Keratinocyte (primary cell): ENCODE results near the gene IFT122. TPM values are rescaled to one million over a fixed set of nuclear protein-coding genes. Genes with fewer than 3 reads are reported as not detected.

Experiments used
- DNase-seq: peaks from one replicate; pipeline ENCODE4 v3.0.0-alpha.2; 2011; ENCODE audit warnings: low read depth, missing footprints, low spot score
- FAIRE-seq: peaks from 2 replicates; lab custom pipeline; 2011; peaks lifted over from hg19 to GRCh38; lab: Jason Lieb, UNC
- H2AFZ ChIP-seq: 2 replicates; pipeline ENCODE4 v1.6.0; 2012; ENCODE audit warnings: low read length, control low read depth, inconsistent platforms; ENCODE audit not compliant: control insufficient read depth
- H3K27ac ChIP-seq: 2 replicates; pipeline ENCODE4 v1.5.1; 2011; ENCODE audit warnings: low read length; ENCODE audit not compliant: control insufficient read depth, insufficient read depth
- H3K27me3 ChIP-seq: 3 replicates; pipeline ENCODE4 v1.6.0; 2011; ENCODE audit warnings: low read length; ENCODE audit not compliant: control insufficient read depth, insufficient read depth; ENCODE audit errors: extremely low read depth
- H3K36me3 ChIP-seq, 2 experiments: 2 replicates in 1 of 2; 3 replicates in 1 of 2; pipeline ENCODE4 v1.5.1; 2011; ENCODE audit warnings: low read length in 2 of 2, mild to moderate bottlenecking in 1 of 2; ENCODE audit not compliant: control insufficient read depth in 2 of 2, insufficient read depth in 2 of 2; ENCODE audit errors: extremely low read depth in 1 of 2
- H3K4me1 ChIP-seq: 3 replicates; pipeline ENCODE4 v1.5.1; 2011; ENCODE audit warnings: low read length; ENCODE audit not compliant: control insufficient read depth, insufficient read depth; ENCODE audit errors: extremely low read depth
- H3K4me2 ChIP-seq: 3 replicates; pipeline ENCODE4 v1.6.0; 2011; ENCODE audit warnings: low read depth, low read length; ENCODE audit not compliant: control insufficient read depth, insufficient read depth; ENCODE audit errors: extremely low read depth
- H3K4me3 ChIP-seq, 3 experiments: fragments of 200-600 bp in 1 of 3; sonication (generic) in 1 of 3; 2 replicates in 2 of 3; 3 replicates in 1 of 3; pipeline ENCODE4 v1.5.1; 2011 to 2016; ENCODE audit warnings: low read length in 3 of 3, mild to moderate bottlenecking in 3 of 3, control low read depth in 2 of 3, inconsistent platforms in 1 of 3, low read depth in 1 of 3, mixed read lengths in 1 of 3, mixed run types in 1 of 3, moderate library complexity in 1 of 3; ENCODE audit not compliant: control insufficient read depth in 2 of 3, insufficient read depth in 2 of 3; ENCODE audit errors: extremely low read depth in 1 of 3
- H3K79me2 ChIP-seq: 2 replicates; pipeline ENCODE4 v1.6.0; 2012; ENCODE audit warnings: low read length; ENCODE audit not compliant: control insufficient read depth, insufficient read depth
- H3K9ac ChIP-seq: 3 replicates; pipeline ENCODE4 v1.6.0; 2011; ENCODE audit warnings: low read length; ENCODE audit not compliant: control insufficient read depth, insufficient read depth; ENCODE audit errors: extremely low read depth
- H3K9me1 ChIP-seq: 3 replicates; pipeline ENCODE4 v1.6.0; 2011; ENCODE audit warnings: low read length; ENCODE audit not compliant: control insufficient read depth, insufficient read depth; ENCODE audit errors: extremely low read depth
- H3K9me3 ChIP-seq: 2 replicates; pipeline ENCODE4 v1.5.1; 2012; ENCODE audit warnings: low read depth, low read length; ENCODE audit not compliant: control insufficient read depth
- H4K20me1 ChIP-seq: 3 replicates; pipeline ENCODE4 v1.6.0; 2011; ENCODE audit warnings: low read length; ENCODE audit not compliant: control insufficient read depth, insufficient read depth; ENCODE audit errors: extremely low read depth
- EZH2 ChIP-seq: IDR thresholded peaks from one replicate; pipeline ENCODE4 v1.6.1; 2012; ENCODE audit warnings: inconsistent platforms, mild to moderate bottlenecking, low read length, moderate library complexity
- dilution Hi-C: fragments of 300-500 bp; cut with MboI; formaldehyde crosslinking; loops from one replicate; pipeline ENCODE4 v1.7.0; 2020; ENCODE audit warnings: low sequenced_read_pairs; ENCODE audit not compliant: extremely low pct_ligation_motif_present
- polyA plus RNA-seq, 5 experiments: library from polyadenylated mRNA; depleted of rRNA in 3 of 5; stranded (reverse) in 3 of 5; stranded (forward) in 1 of 5; unstranded in 1 of 5; fragments of >200 nt; gene quantifications; 1 replicate in 1 of 5; 2 replicates in 3 of 5; 3 replicates in 1 of 5; pipeline versions ENCODE4 v1.2.1 to v1.2.3, GENCODE V29; 2011 to 2012; ENCODE audit warnings: missing spikeins in 2 of 5, low read depth in 1 of 5, low replicate concordance in 1 of 5
- TF ChIP-seq, protein P1 (sequence below), 3 experiments: IDR thresholded peaks in 1 of 3; conservative IDR thresholded peaks in 1 of 3; optimal IDR thresholded peaks in 1 of 3; 2 replicates in 2 of 3; 3 replicates in 1 of 3; pipeline versions ENCODE3 to v1.5.1; 2011; ENCODE audit warnings: low read length in 3 of 3, mild to moderate bottlenecking in 3 of 3, moderate library complexity in 2 of 3, control low read depth in 1 of 3, inconsistent platforms in 1 of 3; ENCODE audit not compliant: insufficient read depth in 2 of 3; ENCODE audit errors: extremely low read depth in 1 of 3

IFT122 gene
- polyA plus RNA-seq, 1 donor (not counting 4 experiments of a cell fraction or from before 2014, with no cell fraction given) = 7.1 TPM

- FAIRE-seq (no peak), DNase-seq (no peak)
- dilution Hi-C loops = no loop called here
- no peaks in the 10 kb centered on the region for H4K20me1 ChIP-seq
- H3K36me3 ChIP-seq = no peaks in the 10 kb centered on the region
- H3K27ac ChIP-seq = no peak overlapping the region
- H2AFZ ChIP-seq = no peak overlapping the region
- no peaks in the 10 kb centered on the region for H3K4me1 ChIP-seq
- no peaks in the 10 kb centered on the region for H3K9me3 ChIP-seq
- H3K9ac ChIP-seq = no peak overlapping the region
- H3K4me3 ChIP-seq = no peak overlapping the region
- H3K27me3 ChIP-seq = peaks cover 3% of the 10 kb centered on the region
- H3K4me2 ChIP-seq = no peak overlapping the region
- no peak for TF ChIP-seq EZH2
- TF ChIP-seq, protein P1, sequence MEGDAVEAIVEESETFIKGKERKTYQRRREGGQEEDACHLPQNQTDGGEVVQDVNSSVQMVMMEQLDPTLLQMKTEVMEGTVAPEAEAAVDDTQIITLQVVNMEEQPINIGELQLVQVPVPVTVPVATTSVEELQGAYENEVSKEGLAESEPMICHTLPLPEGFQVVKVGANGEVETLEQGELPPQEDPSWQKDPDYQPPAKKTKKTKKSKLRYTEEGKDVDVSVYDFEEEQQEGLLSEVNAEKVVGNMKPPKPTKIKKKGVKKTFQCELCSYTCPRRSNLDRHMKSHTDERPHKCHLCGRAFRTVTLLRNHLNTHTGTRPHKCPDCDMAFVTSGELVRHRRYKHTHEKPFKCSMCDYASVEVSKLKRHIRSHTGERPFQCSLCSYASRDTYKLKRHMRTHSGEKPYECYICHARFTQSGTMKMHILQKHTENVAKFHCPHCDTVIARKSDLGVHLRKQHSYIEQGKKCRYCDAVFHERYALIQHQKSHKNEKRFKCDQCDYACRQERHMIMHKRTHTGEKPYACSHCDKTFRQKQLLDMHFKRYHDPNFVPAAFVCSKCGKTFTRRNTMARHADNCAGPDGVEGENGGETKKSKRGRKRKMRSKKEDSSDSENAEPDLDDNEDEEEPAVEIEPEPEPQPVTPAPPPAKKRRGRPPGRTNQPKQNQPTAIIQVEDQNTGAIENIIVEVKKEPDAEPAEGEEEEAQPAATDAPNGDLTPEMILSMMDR (optimal IDR thresholded peaks at IDR 0.05 in 1 of 3, IDR thresholded peaks at IDR 0.05 in 1 of 3, conservative IDR thresholded peaks at IDR 0.05 in 1 of 3; ENCODE audit: extremely low read depth in 1 of 3, insufficient read depth in 2 of 3, low read length in 3 of 3) = no peak
- H3K9me1 ChIP-seq = no peaks in the 10 kb centered on the region
- no peaks in the 10 kb centered on the region for H3K79me2 ChIP-seq
Observed at GRCh38 chr3:129556890-129557547, 117.0 kb downstream of the IFT122 start.

- Histone ChIP-seq H3K36me3 (no peaks in the 10 kb centered on the region), H3K27me3 (peaks cover 3% of the 10 kb centered on the region), H3K9me3 (no peaks in the 10 kb centered on the region), H2AFZ (no peak overlapping the region), H3K4me3 (no peak overlapping the region), H3K4me1 (no peaks in the 10 kb centered on the region), H3K4me2 (no peak overlapping the region), H3K27ac (no peak overlapping the region), H3K9ac (no peak overlapping the region), H3K9me1 (no peaks in the 10 kb centered on the region), H4K20me1 (no peaks in the 10 kb centered on the region), H3K79me2 (no peaks in the 10 kb centered on the region)
- FAIRE-seq = no peak
- TF ChIP-seq, protein P1 (optimal IDR thresholded peaks at IDR 0.05 in 1 of 3, IDR thresholded peaks at IDR 0.05 in 1 of 3, conservative IDR thresholded peaks at IDR 0.05 in 1 of 3; ENCODE audit: extremely low read depth in 1 of 3, insufficient read depth in 2 of 3, low read length in 3 of 3) = no peak
- no peak for TF ChIP-seq EZH2
- no peak for DNase-seq
- dilution Hi-C loops = no loop called here
Observed at GRCh38 chr3:129557548-129557894, 117.5 kb downstream of the IFT122 start.
